OCI-LY7 (cell line): ENCODE measurements around the gene CCDC9B.

Experiments
- EZH2phosphoT487 ChIP-seq: fragments of 200-600 bp; sonication (generic); IDR thresholded peaks from 2 replicates; pipeline ENCODE4 v1.6.1; 2018; ENCODE audit warnings: low read depth, borderline replicate concordance, mild to moderate bottlenecking, mixed run types, antibody characterized with exemption, low read length, moderate library complexity, mixed read lengths
- TF ChIP-seq, protein P1 (sequence below): fragments of 200-600 bp; sonication (generic); conservative IDR thresholded peaks from 2 replicates; pipeline ENCODE4 v1.5.1; 2014; ENCODE audit warnings: mild to moderate bottlenecking, antibody characterized with exemption, low read length, moderate library complexity, mixed read lengths

DNA sequence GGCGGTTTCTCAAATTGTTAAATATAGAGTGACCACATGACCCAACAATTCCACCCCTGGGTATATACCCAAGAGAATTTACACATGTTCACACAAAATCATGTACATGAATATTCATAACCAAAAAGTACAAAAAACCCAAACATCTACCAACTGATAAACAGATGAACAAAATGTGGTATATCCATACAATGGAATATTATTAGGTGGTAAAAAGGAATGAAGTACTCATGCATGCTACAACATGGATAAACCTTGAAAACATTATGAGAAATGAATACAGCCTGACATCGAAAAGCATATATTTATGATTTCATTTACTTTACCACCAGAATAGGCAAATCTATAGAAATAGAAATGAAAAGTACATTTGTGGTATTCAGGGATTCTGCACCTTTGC, 40.4 kb downstream of the CCDC9B start:
- TF ChIP-seq, protein P1, sequence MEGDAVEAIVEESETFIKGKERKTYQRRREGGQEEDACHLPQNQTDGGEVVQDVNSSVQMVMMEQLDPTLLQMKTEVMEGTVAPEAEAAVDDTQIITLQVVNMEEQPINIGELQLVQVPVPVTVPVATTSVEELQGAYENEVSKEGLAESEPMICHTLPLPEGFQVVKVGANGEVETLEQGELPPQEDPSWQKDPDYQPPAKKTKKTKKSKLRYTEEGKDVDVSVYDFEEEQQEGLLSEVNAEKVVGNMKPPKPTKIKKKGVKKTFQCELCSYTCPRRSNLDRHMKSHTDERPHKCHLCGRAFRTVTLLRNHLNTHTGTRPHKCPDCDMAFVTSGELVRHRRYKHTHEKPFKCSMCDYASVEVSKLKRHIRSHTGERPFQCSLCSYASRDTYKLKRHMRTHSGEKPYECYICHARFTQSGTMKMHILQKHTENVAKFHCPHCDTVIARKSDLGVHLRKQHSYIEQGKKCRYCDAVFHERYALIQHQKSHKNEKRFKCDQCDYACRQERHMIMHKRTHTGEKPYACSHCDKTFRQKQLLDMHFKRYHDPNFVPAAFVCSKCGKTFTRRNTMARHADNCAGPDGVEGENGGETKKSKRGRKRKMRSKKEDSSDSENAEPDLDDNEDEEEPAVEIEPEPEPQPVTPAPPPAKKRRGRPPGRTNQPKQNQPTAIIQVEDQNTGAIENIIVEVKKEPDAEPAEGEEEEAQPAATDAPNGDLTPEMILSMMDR: no peak
- no peak for TF ChIP-seq EZH2phosphoT487
